ENCODE data around the gene B3GNT9.

B3GNT9 gene

DNA sequence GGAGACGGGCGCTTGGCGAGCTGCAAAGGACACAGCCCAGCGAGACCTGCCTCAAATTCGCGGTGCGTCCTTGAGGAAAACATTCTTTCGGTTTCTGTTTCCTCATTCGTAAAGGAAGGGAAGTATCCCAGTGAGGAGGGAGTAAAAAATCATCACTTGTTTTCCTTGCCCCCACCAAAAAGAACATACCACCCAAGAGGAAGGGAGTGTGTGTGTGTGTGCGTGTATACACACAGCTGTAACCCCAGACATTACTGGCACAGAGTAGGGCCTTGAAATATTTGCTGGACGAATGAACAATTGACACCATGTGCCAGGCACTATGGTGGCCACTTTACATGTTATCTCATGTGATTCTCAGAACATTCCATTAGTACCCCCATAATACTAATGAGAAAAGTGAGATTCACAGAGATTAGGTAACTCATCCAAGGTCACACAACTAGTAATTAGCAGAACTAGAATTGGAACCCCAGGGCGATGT is 34.9 kb upstream of the B3GNT9 start:
- DNase-seq (ENCODE audit: low read depth in 3 of 3) = no peak

DNA sequence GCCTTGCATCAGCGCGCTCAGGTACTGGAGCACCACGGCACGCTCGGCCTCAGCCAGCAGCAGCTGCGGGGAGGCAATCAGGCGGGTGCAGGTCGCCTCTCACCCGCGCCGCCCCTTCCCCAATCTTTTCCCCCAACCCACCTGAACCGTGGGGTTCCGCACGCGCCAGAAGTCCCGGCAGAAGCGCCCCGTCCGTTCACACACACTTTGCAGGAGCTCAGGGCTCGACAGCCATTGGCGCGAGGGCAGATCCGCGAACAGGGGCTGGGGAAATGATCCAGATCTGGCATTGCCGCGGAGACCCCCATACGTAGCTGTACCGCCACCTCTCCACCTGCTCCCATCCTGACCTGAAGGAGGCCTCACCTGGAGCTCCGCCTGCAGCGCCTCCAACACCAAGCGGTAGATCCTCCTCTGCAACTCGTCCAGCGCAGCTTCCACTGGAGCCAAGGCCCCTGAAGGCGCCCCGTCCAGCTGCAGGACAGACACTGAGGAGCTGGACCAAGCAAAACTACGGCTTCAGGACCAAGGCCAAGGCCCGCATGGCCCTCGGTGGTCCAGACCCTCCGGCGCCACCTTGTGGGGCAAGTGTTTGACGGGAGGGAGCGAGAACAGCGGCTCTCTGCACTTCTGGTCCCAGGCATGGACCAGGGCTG is 34.3 kb upstream of the B3GNT9 start:
- peak; percentile 65 to 83 (median 78) for DNase-seq (ENCODE audit: low read depth in 3 of 3)

DNA sequence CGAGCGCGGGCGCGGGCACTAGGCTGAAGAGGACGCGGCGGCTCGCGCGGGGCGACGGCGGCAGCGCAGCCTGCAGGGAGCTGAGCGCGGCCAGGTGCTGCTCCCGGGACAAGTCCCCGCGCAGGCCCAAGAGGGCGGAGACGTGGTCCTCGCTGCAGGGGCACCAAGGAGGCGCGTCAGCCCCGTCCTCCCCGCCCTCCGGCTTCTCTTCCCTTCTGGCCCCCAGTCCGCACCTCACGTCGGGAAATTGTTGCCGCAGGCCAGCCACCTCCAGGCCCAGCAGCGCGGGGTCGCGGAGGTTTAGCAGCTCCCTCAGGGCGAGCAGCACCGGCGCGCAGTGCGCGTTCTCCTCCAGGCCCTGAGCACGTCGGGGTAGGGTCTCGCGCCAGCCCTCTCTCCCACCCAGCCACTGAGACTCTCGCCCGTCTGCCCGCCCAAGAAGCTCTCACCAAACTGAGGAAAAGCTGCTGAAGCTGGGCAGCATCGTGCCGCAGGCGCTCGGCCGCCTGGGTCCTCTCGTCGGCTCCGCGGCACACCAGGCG is 33.7 kb upstream of the B3GNT9 start:
- DNase-seq (ENCODE audit: low read depth in 3 of 3) = no peak

DNA sequence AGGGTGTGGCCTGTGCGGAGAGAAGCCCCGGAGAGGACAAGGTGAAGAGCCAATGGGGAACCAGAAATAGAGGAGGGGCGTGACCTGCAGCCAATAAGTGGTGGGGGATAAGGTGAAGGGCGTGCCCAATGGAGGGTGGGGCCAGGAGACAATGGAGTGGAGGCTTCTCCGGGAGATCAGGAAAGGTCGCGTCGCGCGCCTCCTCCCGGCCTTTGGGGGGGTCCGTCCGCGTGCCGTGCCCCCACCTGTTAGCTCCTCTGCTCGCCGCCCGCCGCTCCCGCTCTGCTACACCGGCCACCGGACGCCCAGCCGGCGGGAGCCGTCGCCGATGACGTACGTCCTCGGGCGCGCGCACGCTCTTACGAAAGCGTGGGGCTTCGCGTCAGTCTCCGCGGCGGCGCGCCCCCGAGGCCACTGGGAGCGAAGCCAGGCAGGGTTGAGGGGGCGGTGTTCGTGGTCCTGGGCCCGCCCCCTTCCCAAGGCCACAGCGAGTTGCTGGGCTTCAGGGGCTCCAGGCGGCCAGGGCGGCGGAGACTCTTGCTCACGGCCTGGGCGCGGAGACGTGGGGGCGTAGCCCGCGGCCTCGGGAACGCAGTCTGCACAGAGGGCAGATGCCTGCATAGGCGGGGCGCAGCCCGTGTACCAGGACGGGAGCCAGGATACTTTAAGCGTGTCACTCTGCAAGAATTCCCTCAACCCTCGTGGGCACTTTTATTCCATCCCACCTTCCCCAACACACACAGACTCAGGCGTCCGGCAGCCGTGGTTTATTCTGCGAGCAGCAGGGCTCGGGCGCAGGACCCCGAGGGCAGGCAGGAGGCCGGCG is 33.0 kb upstream of the B3GNT9 start, which contains the start of gene MATCAP1:
TSS of gene MATCAP1 (minus strand) at position 337 of the 826 bp plus-strand sequence. CDS start 3,353 bp downstream, outside the sequence.
- peak; percentile 85 to 95 (median 89) for DNase-seq (ENCODE audit: low read depth in 3 of 3)

GRCh38 chr16:67183284-67183626 is 32.5 kb upstream of the B3GNT9 start:
- no peak for DNase-seq (ENCODE audit: low read depth in 3 of 3)

- DNase-seq (ENCODE audit: low read depth in 3 of 3) = no peak
Observed at GRCh38 chr16:67182288-67182687, 31.5 kb upstream of the B3GNT9 start.

GRCh38 chr16:67181346-67181745 is 30.5 kb upstream of the B3GNT9 start:
- no peak for DNase-seq (ENCODE audit: low read depth in 3 of 3)

GRCh38 chr16:67180166-67180565 is 29.4 kb upstream of the B3GNT9 start:
- DNase-seq (ENCODE audit: low read depth in 3 of 3) = no peak

- DNase-seq (ENCODE audit: low read depth in 3 of 3) = no peak
Observed at GRCh38 chr16:67179421-67180080, 28.8 kb upstream of the B3GNT9 start.

- DNase-seq (ENCODE audit: low read depth in 3 of 3) = no peak
Observed at GRCh38 chr16:67177743-67178699, 27.2 kb upstream of the B3GNT9 start.

DNA sequence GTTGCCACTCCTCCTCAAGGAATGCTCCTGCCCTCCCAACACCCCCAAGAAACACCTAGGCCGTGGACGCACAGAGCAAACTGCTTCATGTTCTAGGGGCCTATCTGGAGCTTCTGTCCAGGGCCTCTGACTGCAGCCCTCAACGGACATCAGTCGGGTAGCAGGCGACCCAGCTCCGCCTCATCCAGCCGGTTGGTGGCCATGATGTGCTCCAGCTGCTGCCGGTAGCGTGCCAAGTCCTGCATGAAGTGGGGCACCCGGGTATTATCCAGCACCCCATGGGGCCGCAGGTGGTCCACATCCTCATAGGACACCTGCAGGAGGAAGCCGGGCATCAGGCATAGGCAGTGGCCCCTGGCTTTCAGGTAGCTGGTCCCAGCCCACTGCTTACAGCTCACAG is 25.9 kb upstream of the B3GNT9 start:
- no peak for DNase-seq (ENCODE audit: low read depth in 3 of 3)

DNA sequence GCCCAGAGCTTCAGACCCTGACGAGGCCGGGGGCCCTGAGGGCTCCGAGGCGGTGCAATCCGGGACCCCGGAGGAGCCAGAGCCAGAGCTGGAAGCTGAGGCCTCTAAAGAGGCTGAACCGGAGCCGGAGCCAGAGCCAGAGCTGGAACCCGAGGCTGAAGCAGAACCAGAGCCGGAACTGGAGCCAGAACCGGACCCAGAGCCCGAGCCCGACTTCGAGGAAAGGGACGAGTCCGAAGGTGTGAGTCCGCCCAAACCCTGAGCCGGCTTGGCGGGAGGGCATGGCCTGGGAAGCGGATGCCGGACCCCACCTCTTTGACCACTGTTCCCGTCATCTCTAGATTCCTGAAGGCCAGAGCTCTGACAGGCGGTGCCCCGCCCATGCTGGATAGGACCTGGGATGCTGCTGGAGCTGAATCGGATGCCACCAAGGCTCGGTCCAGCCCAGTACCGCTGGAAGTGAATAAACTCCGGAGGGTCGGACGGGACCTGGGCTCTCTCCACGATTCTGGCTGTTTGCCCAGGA is 24.0 kb upstream of the B3GNT9 start:
- no peak for DNase-seq (ENCODE audit: low read depth in 3 of 3)

- peak in 1 of 3 donors; percentile 53 for DNase-seq (ENCODE audit: low read depth in 3 of 3)
Observed at GRCh38 chr16:67173808-67174705, 23.3 kb upstream of the B3GNT9 start.

DNA sequence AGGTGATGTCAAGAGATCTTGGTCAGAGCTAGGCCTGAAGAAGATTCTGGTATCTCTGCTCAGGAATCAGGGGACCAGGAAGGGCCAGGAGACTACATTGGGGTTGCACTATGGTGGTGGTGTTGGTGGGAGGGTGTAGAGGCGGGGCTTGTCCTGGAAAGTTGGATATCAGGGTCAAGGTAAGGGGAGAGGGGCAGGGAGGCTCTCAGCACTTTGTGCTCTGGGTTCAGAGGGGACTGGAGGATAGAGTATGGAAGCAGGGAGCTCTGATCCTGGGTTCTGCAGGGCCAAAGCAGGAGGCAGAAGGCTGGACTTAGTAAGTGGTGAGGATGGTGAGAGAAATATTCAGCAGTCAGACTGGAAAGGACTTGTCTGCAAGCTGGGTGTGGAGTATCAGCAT is 22.5 kb upstream of the B3GNT9 start:
- no peak for DNase-seq (ENCODE audit: low read depth in 3 of 3)

GRCh38 chr16:67170949-67171649 is 20.3 kb upstream of the B3GNT9 start:
- no peak for DNase-seq (ENCODE audit: low read depth in 3 of 3)

GRCh38 chr16:67170168-67170948 is 19.6 kb upstream of the B3GNT9 start, which contains the start of gene NOL3:
Gene NOL3 (plus strand): TSS chr16:67170538.
- DNase-seq (ENCODE audit: low read depth in 3 of 3) = peak in 1 of 3 donors; percentile 59

DNA sequence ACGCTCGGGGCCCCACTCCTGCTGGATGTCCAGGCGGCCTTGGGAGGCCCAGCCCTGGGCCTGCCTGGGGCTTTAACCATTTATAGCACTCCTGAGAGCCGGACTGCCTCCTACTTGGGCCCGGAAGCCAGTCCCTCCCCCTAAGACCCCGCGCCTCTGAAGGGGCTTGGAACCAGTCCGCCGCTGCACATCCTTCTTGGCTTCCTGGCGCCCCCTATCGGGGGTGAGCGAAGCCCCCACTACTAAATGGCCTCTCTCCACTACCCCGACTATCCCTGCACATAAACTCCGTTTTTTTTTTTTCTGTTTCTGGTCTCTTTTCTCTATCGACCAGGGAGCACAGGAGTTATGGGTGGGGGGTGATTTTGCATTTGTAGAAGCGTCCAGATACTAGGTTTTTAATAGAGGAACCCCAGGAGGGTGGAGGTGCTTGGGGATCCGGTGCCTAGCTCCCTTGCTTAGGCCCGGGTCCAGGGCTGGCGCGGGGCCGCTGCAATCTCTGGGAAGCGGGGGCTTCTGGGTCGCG is 18.9 kb upstream of the B3GNT9 start:
- no peak for DNase-seq (ENCODE audit: low read depth in 3 of 3)

- no peak for DNase-seq (ENCODE audit: low read depth in 3 of 3)
Observed at GRCh38 chr16:67169011-67169451, 18.2 kb upstream of the B3GNT9 start.

Measured in stimulated activated CD4-positive, alpha-beta T cell treated with anti-CD3 and anti-CD28 coated beads, TNF-alpha, amount 100 ng/mL, for 48 hours (primary cell).